ENCODE results near the gene STK36.
A peak's percentile ranks its signal among the peaks of the same experiment; 100 is the strongest.
"Not testable (repeated sequence)": the region's sequence is repeated elsewhere in the genome, so short reads cannot be mapped to it uniquely, and the experiment has no call there.

STK36 gene

DNA sequence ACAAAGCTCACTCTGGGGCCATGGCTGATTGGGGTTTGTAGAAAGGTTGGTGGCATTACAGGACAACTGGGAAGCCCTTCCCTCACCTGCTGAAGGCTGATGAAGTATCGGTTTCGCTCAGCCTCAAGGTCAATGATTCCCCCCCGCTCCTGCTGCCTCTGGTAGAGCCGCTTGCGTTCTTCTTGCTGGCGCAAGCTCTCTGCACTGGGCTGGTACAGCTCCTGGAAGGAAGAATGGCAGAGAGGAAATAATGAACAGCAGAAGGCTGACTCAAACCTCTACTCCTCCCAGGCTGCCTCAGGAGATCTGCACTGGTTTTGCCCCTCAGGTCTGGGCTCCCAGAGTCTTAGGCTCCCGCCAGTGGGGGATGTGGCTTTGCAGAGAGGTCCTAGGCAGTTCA lies 7.2 kb upstream of the STK36 start:
- Histone ChIP-seq H3K9me3 (ENCODE audit: control insufficient read depth, low read length) (no peaks in the 10 kb centered on the region), H3K4me1 (ENCODE audit: control insufficient read depth, insufficient read depth, low read length) (peaks cover 6% of the 10 kb centered on the region), H3K9ac (ENCODE audit: low read length) (no peak overlapping the region), H3K36me3 (ENCODE audit: control insufficient read depth, insufficient read depth, low read length, severe bottlenecking) (peaks cover 63% of the 10 kb centered on the region), H3K27me3 (replicated peaks; ENCODE audit: control insufficient read depth, insufficient read depth, low read length) (no peaks in the 10 kb centered on the region), H3K4me3 (ENCODE audit: low read length) (no peak overlapping the region)
- DNase-seq (ENCODE audit: low read depth), result no peak

DNA sequence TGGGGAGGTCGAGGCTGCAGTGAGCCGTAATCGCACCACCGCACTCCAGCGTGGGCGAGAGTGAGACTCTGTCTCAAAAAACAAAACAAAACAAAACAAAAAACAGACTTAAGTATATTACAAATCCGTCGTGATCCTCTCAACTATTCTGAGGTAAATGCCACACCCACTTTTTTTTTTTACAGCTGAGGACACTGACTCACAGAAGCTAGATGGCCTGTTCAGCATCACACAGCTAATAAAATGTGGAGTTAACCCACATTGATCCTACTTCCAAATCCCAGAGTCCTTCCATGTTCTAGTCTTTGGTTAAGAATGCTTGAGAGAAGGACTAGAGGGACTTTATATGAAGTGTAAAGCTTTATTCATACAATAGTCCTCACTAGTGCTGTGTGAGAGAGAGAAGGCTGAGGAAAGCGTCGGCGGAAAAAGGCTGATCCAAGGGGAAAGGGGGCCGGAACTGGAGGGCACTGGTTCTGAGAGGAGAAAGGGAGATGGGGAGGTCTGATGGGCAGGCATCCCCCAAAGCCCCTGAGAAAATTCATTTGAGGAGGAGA lies 711 bp upstream of the STK36 start:
- peak overlapping the region; percentile 97 for H3K4me3 ChIP-seq (ENCODE audit: low read length)
- peaks cover 22% of the 10 kb centered on the region for H3K36me3 ChIP-seq (ENCODE audit: control insufficient read depth, insufficient read depth, low read length, severe bottlenecking)
- DNase-seq (ENCODE audit: low read depth), result peak; percentile 36
- H3K9ac ChIP-seq (ENCODE audit: low read length), result peak overlapping the region; percentile 96
- no peaks in the 10 kb centered on the region for H3K27me3 ChIP-seq (replicated peaks; ENCODE audit: control insufficient read depth, insufficient read depth, low read length)
- H3K4me1 ChIP-seq (ENCODE audit: control insufficient read depth, insufficient read depth, low read length), result peaks cover 13% of the 10 kb centered on the region
- no peaks in the 10 kb centered on the region for H3K9me3 ChIP-seq (ENCODE audit: control insufficient read depth, low read length)

DNA sequence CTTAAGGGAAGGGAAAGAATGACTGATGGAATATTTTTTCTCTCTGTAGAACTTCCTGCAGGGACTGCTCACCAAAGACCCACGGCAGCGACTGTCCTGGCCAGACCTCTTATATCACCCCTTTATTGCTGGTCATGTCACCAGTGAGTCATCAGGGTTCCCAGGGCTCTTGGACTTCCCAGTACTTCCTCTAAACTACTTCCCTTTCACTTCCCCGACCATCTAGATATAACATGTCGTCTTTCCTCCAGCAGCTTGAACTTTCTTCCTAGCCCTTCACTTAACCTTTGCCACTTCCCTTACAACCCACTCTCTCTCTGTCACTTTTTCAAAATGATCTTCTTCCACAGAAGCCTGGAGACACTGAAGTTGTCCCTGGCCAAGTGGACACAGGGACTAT lies 7.2 kb downstream of the STK36 start:
- no peak for DNase-seq (ENCODE audit: low read depth)
- H3K36me3 ChIP-seq (ENCODE audit: control insufficient read depth, insufficient read depth, low read length, severe bottlenecking), result peaks cover 47% of the 10 kb centered on the region
- H3K9ac ChIP-seq (ENCODE audit: low read length), result no peak overlapping the region

DNA sequence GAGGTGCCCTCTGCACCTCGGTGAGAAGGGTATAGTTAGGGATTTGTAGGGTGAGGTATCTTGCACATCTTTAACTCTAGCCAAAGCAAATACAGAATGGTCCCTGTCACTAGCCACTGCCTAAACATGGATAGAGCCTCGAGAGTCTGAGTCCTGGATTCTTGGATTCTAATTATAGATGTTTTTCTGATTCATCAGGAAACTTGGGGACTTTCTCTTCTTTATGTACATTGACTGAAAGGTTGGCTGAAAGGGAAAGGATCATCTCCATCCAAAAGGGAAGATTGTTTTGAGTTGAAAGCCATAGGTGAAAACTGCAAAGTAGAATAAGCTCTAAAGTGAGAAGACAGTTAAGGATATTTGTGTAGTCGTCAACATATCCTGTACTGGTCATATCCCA lies 8.2 kb downstream of the STK36 start:
- H3K36me3 ChIP-seq (ENCODE audit: control insufficient read depth, insufficient read depth, low read length, severe bottlenecking), result peaks cover 51% of the 10 kb centered on the region
- DNase-seq (ENCODE audit: low read depth), result no peak

More for the DNA sequence above, 7.2 kb downstream of the STK36 start:
- no peak overlapping the region for H3K4me3 ChIP-seq (ENCODE audit: low read length)
- H3K4me1 ChIP-seq (ENCODE audit: control insufficient read depth, insufficient read depth, low read length), result no peaks in the 10 kb centered on the region
- no peaks in the 10 kb centered on the region for H3K27me3 ChIP-seq (replicated peaks; ENCODE audit: control insufficient read depth, insufficient read depth, low read length)
- H3K9me3 ChIP-seq (ENCODE audit: control insufficient read depth, low read length), result no peaks in the 10 kb centered on the region

DNA sequence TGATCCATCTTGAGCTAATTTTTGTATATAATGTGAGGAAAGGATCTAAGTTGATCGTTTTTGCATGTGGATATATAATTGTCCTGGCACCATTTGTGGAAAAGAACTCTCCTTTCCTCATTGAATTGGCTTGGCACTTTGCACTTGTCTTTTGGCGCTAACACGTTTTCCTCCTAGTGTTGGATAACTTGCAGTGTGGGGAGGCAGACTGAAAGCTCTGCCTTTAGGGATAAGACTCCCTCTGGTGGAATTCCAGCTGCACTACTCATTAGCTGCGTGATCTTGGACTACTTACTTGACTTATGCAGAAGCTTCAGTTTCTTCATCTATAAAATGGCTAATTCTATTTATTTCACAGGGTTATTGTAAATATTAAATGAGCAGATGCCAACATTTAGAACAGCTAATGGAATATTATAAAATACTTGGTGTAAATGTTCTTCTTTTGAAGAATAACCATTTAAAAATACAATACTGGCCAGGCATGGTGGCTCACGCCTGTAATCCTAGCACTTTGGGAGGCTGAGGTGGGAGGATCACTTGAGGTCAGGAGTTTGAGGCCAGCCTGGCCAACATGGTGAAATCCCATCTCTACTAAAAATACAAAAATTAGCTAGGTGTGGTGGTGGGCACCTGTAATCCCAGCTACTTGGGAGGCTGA lies 15.6 kb downstream of the STK36 start:
- not testable (repeated sequence) for H3K27me3 ChIP-seq (replicated peaks; ENCODE audit: control insufficient read depth, insufficient read depth, low read length); H3K9ac ChIP-seq (ENCODE audit: low read length); H3K4me3 ChIP-seq (ENCODE audit: low read length); H3K9me3 ChIP-seq (ENCODE audit: control insufficient read depth, low read length)
- Histone ChIP-seq H3K36me3 (ENCODE audit: control insufficient read depth, insufficient read depth, low read length, severe bottlenecking) (peaks cover 38% of the 10 kb centered on the region), H3K4me1 (ENCODE audit: control insufficient read depth, insufficient read depth, low read length) (peaks cover 15% of the 10 kb centered on the region)
- peak; percentile 91 for DNase-seq (ENCODE audit: low read depth)

More for the DNA sequence above, 8.2 kb downstream of the STK36 start:
- Histone ChIP-seq H3K4me1 (ENCODE audit: control insufficient read depth, insufficient read depth, low read length) (no peaks in the 10 kb centered on the region), H3K27me3 (replicated peaks; ENCODE audit: control insufficient read depth, insufficient read depth, low read length) (no peaks in the 10 kb centered on the region), H3K9ac (ENCODE audit: low read length) (no peak overlapping the region), H3K9me3 (ENCODE audit: control insufficient read depth, low read length) (no peaks in the 10 kb centered on the region), H3K4me3 (ENCODE audit: low read length) (no peak overlapping the region)

DNA sequence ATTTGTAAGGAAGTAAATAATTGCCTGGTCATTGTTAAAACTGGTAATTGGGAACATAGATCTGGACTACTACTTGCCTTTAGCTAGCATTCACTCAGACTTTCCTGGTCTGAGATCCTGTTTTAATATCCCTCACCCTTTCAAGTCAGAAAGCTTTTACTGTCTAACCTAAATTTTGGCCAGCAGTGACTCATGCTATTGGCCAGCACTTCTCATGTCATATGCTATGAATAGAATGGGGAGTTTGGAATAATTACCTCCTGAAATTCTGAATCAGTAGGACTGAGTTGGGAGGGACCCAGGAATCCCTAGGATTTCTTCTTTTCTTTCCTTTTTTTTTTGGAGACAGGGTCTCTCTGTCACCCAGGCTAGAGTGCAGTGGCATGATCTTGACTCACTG lies 19.3 kb downstream of the STK36 start:
- H3K4me1 ChIP-seq (ENCODE audit: control insufficient read depth, insufficient read depth, low read length), result peaks cover 28% of the 10 kb centered on the region
- H3K9me3 ChIP-seq (ENCODE audit: control insufficient read depth, low read length), result no peaks in the 10 kb centered on the region
- H3K36me3 ChIP-seq (ENCODE audit: control insufficient read depth, insufficient read depth, low read length, severe bottlenecking), result peaks cover 46% of the 10 kb centered on the region
- H3K9ac ChIP-seq (ENCODE audit: low read length), result peak overlapping the region; percentile 28
- H3K4me3 ChIP-seq (ENCODE audit: low read length), result no peak overlapping the region
- no peaks in the 10 kb centered on the region for H3K27me3 ChIP-seq (replicated peaks; ENCODE audit: control insufficient read depth, insufficient read depth, low read length)
- peak; percentile 47 for DNase-seq (ENCODE audit: low read depth)

DNA sequence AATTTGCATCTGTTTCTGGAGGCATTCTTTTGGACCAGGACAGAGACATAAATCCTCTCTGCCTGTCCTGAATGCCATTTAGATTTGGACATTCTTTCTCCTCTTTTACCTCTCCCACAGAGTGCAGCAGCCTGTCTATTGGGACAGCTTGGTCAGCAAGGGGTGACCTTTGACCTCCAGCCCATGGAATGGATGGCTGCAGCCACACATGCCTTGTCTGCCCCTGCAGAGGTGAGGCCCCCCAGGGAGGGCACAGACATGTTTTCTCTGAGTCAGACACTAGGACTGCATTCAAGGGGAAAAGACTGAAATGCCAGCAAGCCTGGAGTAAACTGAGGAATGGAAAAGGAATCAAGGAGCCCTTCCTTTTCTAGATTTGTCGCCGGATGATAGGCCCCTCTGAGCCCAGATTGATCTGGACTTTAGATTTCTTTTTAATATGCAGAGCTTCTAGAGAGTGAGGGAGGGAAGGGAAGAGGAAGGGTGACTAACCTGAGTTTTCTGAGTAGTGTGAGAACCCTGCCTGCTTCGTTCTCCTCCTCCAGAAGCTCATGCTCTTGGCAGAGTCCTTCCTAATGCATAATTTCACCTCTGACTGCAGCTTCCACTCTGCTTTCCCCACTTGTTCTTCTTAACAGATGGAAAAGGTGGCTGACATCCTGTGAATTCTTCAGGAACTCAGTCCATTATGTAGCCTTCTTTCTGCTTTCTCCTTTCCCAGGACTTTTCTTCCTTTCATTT lies 22.7 kb downstream of the STK36 start:
- Histone ChIP-seq H3K4me3 (ENCODE audit: low read length) (no peak overlapping the region), H3K4me1 (ENCODE audit: control insufficient read depth, insufficient read depth, low read length) (peaks cover 25% of the 10 kb centered on the region), H3K27me3 (replicated peaks; ENCODE audit: control insufficient read depth, insufficient read depth, low read length) (no peaks in the 10 kb centered on the region), H3K36me3 (ENCODE audit: control insufficient read depth, insufficient read depth, low read length, severe bottlenecking) (peaks cover 70% of the 10 kb centered on the region), H3K9ac (ENCODE audit: low read length) (no peak overlapping the region), H3K9me3 (ENCODE audit: control insufficient read depth, low read length) (no peaks in the 10 kb centered on the region)
- DNase-seq (ENCODE audit: low read depth), result peak; percentile 2

DNA sequence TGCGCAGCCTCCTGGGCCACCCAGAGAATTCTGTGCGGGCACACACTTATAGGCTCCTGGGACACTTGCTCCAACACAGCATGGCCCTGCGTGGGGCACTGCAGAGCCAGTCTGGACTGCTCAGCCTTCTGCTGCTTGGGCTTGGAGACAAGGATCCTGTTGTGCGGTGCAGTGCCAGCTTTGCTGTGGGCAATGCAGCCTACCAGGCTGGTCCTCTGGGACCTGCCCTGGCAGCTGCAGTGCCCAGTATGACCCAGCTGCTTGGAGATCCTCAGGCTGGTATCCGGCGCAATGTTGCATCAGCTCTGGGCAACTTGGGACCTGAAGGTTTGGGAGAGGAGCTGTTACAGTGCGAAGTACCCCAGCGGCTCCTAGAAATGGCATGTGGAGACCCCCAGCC lies 27.0 kb downstream of the STK36 start:
- no peaks in the 10 kb centered on the region for H3K9me3 ChIP-seq (ENCODE audit: control insufficient read depth, low read length)
- H3K4me3 ChIP-seq (ENCODE audit: low read length), result no peak overlapping the region
- H3K9ac ChIP-seq (ENCODE audit: low read length), result no peak overlapping the region
- peaks cover 11% of the 10 kb centered on the region for H3K4me1 ChIP-seq (ENCODE audit: control insufficient read depth, insufficient read depth, low read length)
- no peaks in the 10 kb centered on the region for H3K27me3 ChIP-seq (replicated peaks; ENCODE audit: control insufficient read depth, insufficient read depth, low read length)
- DNase-seq (ENCODE audit: low read depth), result no peak
- peaks cover 58% of the 10 kb centered on the region for H3K36me3 ChIP-seq (ENCODE audit: control insufficient read depth, insufficient read depth, low read length, severe bottlenecking)

DNA sequence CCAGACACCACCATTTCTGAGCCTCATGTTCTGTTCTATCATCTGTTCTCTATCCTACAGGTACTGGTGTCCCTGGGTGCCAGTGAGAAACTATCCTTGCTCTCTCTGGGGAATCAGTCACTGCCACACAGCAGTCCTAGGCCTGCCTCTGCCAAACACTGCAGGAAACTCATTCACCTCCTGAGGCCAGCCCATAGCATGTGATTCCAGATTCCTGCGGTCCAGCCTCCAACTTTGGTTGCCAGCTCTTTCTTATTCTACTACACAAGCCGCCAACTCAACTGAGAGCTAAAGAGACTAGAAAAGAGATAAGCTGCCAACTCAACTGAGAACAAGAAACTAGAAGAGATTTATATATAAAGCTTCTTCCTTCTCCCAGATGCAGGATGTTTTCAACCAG lies 29.9 kb downstream of the STK36 start:
- no peaks in the 10 kb centered on the region for H3K9me3 ChIP-seq (ENCODE audit: control insufficient read depth, low read length)
- H3K4me1 ChIP-seq (ENCODE audit: control insufficient read depth, insufficient read depth, low read length), result peaks cover 6% of the 10 kb centered on the region
- H3K4me3 ChIP-seq (ENCODE audit: low read length), result no peak overlapping the region
- no peaks in the 10 kb centered on the region for H3K27me3 ChIP-seq (replicated peaks; ENCODE audit: control insufficient read depth, insufficient read depth, low read length)
- H3K9ac ChIP-seq (ENCODE audit: low read length), result no peak overlapping the region
- H3K36me3 ChIP-seq (ENCODE audit: control insufficient read depth, insufficient read depth, low read length, severe bottlenecking), result peaks cover 46% of the 10 kb centered on the region
- DNase-seq (ENCODE audit: low read depth), result no peak

DNA sequence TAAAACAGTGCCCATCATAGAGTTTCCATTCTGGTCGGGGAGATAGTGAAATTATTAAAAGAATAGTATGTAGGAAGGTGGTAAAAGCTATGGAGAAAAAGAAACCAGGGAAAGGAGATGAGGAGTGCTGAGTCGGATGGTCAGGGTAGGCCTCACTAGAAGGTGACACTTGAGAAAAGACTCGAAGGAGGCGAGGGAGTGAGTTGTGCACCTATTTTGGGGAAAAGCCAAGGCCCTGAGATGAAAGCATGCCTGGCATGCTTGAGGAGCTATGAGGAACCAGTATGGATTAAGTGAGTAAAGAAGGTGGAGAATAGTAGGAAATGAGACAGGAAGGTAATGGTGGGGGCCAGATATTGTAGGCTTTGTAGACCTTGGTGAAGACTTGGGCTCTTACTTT lies 31.5 kb downstream of the STK36 start:
- Histone ChIP-seq H3K4me1 (ENCODE audit: control insufficient read depth, insufficient read depth, low read length) (peaks cover 6% of the 10 kb centered on the region), H3K9ac (ENCODE audit: low read length) (no peak overlapping the region), H3K27me3 (replicated peaks; ENCODE audit: control insufficient read depth, insufficient read depth, low read length) (no peaks in the 10 kb centered on the region), H3K9me3 (ENCODE audit: control insufficient read depth, low read length) (no peaks in the 10 kb centered on the region), H3K4me3 (ENCODE audit: low read length) (no peak overlapping the region), H3K36me3 (ENCODE audit: control insufficient read depth, insufficient read depth, low read length, severe bottlenecking) (peaks cover 31% of the 10 kb centered on the region)
- DNase-seq (ENCODE audit: low read depth), result no peak

DNA sequence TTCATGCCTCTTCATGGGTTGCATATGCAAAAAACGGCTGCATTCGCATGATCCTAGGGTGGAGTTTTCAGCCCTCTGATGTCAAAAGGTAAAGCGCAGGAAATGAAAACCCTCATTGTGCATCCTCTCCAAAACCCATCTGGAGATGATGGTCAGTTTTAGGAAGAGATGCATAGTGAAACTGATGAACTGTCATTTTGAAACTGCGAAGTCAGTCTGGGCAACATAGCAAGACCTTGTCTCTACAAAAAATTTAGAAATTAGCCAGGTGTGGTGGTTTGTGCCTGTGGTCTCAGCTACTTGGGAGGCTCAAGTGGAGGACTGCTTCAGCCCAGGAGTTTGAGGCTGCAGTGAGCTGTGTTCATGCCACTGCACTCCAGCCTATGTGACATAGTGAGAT lies 36.2 kb downstream of the STK36 start:
- no peak overlapping the region for H3K4me3 ChIP-seq (ENCODE audit: low read length)
- H3K4me1 ChIP-seq (ENCODE audit: control insufficient read depth, insufficient read depth, low read length), result peaks cover 14% of the 10 kb centered on the region
- no peaks in the 10 kb centered on the region for H3K9me3 ChIP-seq (ENCODE audit: control insufficient read depth, low read length)
- H3K9ac ChIP-seq (ENCODE audit: low read length), result no peak overlapping the region
- DNase-seq (ENCODE audit: low read depth), result no peak
- H3K27me3 ChIP-seq (replicated peaks; ENCODE audit: control insufficient read depth, insufficient read depth, low read length), result no peaks in the 10 kb centered on the region
- no peaks in the 10 kb centered on the region for H3K36me3 ChIP-seq (ENCODE audit: control insufficient read depth, insufficient read depth, low read length, severe bottlenecking)
